A673 (cell line): ENCODE measurements around the gene PIK3R6.

ENCODE experiments used
- EZH2 ChIP-seq: fragments of 200-600 bp; sonication (generic); IDR thresholded peaks from 2 replicates; pipeline ENCODE4 v1.6.1; 2017; ENCODE audit warnings: borderline replicate concordance, low read depth, mild to moderate bottlenecking, mixed read lengths, antibody characterized with exemption, low read length; ENCODE audit not compliant: poor library complexity, severe bottlenecking
- TF ChIP-seq, protein P1 (sequence below): fragments of 300-800, 200-600 bp; sonication (generic); conservative IDR thresholded peaks from 2 replicates; pipeline ENCODE4 v1.5.1; 2017; ENCODE audit warnings: low read depth, mild to moderate bottlenecking, antibody characterized with exemption, low read length, moderate library complexity, mixed read lengths

DNA sequence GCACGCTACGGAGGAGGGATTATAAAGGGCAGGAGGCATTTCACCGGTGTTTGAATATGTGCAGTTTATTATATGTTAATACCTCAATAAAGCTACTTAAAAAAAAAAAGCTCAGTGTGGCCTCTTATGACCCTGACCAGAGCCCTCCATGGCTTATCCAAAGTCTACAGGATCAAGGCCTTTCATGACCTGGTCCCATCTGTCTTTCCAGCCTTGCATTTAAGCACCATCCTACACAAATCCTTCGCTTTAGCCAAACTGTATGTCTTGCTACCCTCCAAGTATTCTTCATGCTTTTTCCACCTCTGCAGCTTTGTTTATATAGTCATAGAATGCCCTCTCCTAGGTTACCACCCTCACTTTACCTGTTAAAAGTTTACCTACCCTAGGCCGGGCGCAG is 74.8 kb downstream of the PIK3R6 start:
- TF ChIP-seq, protein P1, sequence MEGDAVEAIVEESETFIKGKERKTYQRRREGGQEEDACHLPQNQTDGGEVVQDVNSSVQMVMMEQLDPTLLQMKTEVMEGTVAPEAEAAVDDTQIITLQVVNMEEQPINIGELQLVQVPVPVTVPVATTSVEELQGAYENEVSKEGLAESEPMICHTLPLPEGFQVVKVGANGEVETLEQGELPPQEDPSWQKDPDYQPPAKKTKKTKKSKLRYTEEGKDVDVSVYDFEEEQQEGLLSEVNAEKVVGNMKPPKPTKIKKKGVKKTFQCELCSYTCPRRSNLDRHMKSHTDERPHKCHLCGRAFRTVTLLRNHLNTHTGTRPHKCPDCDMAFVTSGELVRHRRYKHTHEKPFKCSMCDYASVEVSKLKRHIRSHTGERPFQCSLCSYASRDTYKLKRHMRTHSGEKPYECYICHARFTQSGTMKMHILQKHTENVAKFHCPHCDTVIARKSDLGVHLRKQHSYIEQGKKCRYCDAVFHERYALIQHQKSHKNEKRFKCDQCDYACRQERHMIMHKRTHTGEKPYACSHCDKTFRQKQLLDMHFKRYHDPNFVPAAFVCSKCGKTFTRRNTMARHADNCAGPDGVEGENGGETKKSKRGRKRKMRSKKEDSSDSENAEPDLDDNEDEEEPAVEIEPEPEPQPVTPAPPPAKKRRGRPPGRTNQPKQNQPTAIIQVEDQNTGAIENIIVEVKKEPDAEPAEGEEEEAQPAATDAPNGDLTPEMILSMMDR = no peak
- no peak for TF ChIP-seq EZH2
